Activated naive CD8-positive, alpha-beta T cell treated with anti-CD3 and anti-CD28 coated beads, Interleukin-2, amount 10 ng/mL, durations not matched to agents 7 days and 5 days (primary cell): ENCODE data around the gene OSBPL5. TPM values are rescaled to one million over a fixed set of nuclear protein-coding genes. Genes with fewer than 3 reads are reported as not detected.
"Not testable (repeated sequence)": the region's sequence is repeated elsewhere in the genome, so short reads cannot be mapped to it uniquely, and the experiment has no call there.

Experiments
- ATAC-seq: fragments of 150-1000 bp; cut with Tn5 transposase; one replicate; pipeline ENCODE4 v1.10.0; 2021; ENCODE audit warnings: low read depth, moderate library complexity
- POLR2A ChIA-PET: fragments of 350-600 bp; sonication (Branson Sonifier 250); formaldehyde crosslinking; loops from one replicate; lab custom pipeline; 2021; ENCODE audit warnings: antibody characterized with exemption; lab: Charles Lee
- DNase-seq: peaks from one replicate; pipeline ENCODE4 v3.0.0; 2021
- H3K27ac Mint-ChIP-seq: one replicate; pipeline ENCODE4 v1.8.0; 2022; ENCODE audit warnings: mild to moderate bottlenecking, mixed read lengths
- H3K27me3 Mint-ChIP-seq: one replicate; pipeline ENCODE4 v1.8.0; 2022; ENCODE audit warnings: mild to moderate bottlenecking, moderate library complexity, mixed read lengths
- H3K36me3 Mint-ChIP-seq: one replicate; pipeline ENCODE4 v1.8.0; 2021; ENCODE audit warnings: mild to moderate bottlenecking, mixed read lengths
- H3K4me1 Mint-ChIP-seq: one replicate; pipeline ENCODE4 v1.8.0; 2021; ENCODE audit warnings: mixed read lengths
- H3K4me3 Mint-ChIP-seq: one replicate; pipeline ENCODE4 v1.8.0; 2022; ENCODE audit warnings: mild to moderate bottlenecking, moderate library complexity, mixed read lengths
- H3K9me3 Mint-ChIP-seq: one replicate; pipeline ENCODE4 v1.8.0; 2021; ENCODE audit warnings: mixed read lengths
- total RNA-seq, 2 experiments: library from RNA; stranded (reverse); gene quantifications; one replicate each; pipeline ENCODE4 v1.2.3, GENCODE V29; 2021

Gene OSBPL5
- total RNA-seq, 2 experiments from 2014 or later = 13.0 to 13.2 TPM

DNA sequence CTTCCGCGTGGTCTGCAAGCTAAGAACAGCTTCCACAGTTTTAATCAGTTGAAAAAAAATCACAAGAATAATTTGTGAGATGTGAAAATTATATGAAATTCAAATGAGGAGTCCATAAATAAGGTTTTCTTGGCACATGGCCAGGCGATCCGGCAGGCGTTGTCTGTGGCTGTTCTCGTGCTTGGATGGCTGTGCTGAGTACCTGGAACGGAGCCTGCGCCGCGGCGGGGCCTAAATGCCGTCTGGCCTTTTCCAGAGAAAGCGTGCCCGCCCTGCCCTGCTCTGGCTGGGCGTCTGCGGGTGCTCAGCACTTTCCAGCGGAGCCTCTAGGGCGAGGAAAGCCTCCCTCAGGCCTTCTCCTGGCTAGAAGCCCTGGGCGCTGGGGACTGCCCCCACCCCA is 41.8 kb downstream of the OSBPL5 start:
- H3K27ac Mint-ChIP-seq = no peak overlapping the region
- POLR2A ChIA-PET = no interaction called here
- H3K27me3 Mint-ChIP-seq = no peaks in the 10 kb centered on the region
- no peaks in the 10 kb centered on the region for H3K36me3 Mint-ChIP-seq
- no peaks in the 10 kb centered on the region for H3K9me3 Mint-ChIP-seq
- H3K4me3 Mint-ChIP-seq = no peak overlapping the region
- H3K4me1 Mint-ChIP-seq = peaks cover 1% of the 10 kb centered on the region
- ATAC-seq (no peak), DNase-seq (no peak)

DNA sequence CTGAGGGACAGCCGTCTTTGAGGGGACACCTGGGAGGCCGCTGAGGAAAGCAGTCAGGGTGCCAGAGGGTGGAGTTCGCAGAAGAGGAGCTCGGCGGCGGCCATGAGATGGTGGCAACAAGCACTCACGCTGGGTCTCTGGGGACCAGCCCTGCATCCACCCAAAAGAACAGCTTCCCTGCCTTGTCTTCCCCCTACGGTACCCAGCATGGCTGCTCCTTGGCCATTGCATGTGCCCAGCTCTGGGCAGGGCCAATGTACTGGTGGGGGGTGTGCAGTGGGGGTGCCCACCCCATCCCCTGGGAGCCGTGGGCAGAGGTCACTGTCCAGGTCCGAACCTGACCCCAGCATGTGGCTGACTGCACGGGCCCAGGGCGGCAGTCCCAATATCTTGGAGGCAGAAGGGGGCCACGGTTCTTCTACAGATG is 42.3 kb downstream of the OSBPL5 start:
- peaks cover 1% of the 10 kb centered on the region for H3K4me1 Mint-ChIP-seq
- no peaks in the 10 kb centered on the region for H3K9me3 Mint-ChIP-seq
- H3K4me3 Mint-ChIP-seq = no peak overlapping the region
- POLR2A ChIA-PET = no interaction called here
- peaks cover 2% of the 10 kb centered on the region for H3K36me3 Mint-ChIP-seq
- H3K27me3 Mint-ChIP-seq = no peaks in the 10 kb centered on the region
- H3K27ac Mint-ChIP-seq = no peak overlapping the region
- ATAC-seq = no peak
- no peak for DNase-seq

- DNase-seq = no peak
- Mint-ChIP-seq H3K27ac (no peak overlapping the region), H3K27me3 (no peaks in the 10 kb centered on the region), H3K4me3 (no peak overlapping the region), H3K4me1 (peaks cover 1% of the 10 kb centered on the region), H3K9me3 (no peaks in the 10 kb centered on the region), H3K36me3 (peaks cover 6% of the 10 kb centered on the region)
- no peak for ATAC-seq
- POLR2A ChIA-PET = no interaction called here
These were observed 43.0 kb downstream of the OSBPL5 start for GRCh38 chr11:3121931-3122774.

DNA sequence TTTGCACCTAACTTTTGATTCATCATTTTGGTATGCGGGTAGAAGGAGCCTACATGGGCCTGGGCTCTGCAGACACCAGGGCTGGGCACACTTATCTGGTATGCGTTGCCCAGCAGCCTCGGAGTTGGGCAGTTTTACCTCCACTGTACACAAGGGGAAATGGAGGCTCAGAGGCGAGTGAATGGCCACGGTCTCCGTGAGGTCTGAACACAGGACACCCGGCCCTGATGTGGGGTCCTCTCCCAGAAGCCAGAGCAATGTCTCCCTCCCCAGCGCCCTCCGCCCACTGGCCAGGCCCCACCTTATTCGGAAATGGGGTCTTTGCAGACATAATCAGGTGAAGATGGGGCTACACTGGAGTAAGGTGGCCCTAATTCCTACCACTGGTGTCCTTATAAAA is 43.7 kb downstream of the OSBPL5 start:
- H3K27ac Mint-ChIP-seq = no peak overlapping the region
- no peak overlapping the region for H3K4me3 Mint-ChIP-seq
- POLR2A ChIA-PET = no interaction called here

GRCh38 chr11:3120071-3120792 is 44.9 kb downstream of the OSBPL5 start:
- no peaks in the 10 kb centered on the region for H3K27me3 Mint-ChIP-seq
- H3K4me3 Mint-ChIP-seq = no peak overlapping the region
- H3K4me1 Mint-ChIP-seq = peaks cover 1% of the 10 kb centered on the region
- ATAC-seq = no peak
- no peak overlapping the region for H3K27ac Mint-ChIP-seq
- peaks cover 5% of the 10 kb centered on the region for H3K9me3 Mint-ChIP-seq
- peaks cover 13% of the 10 kb centered on the region for H3K36me3 Mint-ChIP-seq
- DNase-seq = no peak
- POLR2A ChIA-PET = no interaction called here

More for the DNA sequence above, 43.7 kb downstream of the OSBPL5 start:
- H3K4me1 Mint-ChIP-seq = peaks cover 1% of the 10 kb centered on the region
- no peaks in the 10 kb centered on the region for H3K27me3 Mint-ChIP-seq
- ATAC-seq = no peak
- H3K36me3 Mint-ChIP-seq = peaks cover 7% of the 10 kb centered on the region
- no peak for DNase-seq
- no peaks in the 10 kb centered on the region for H3K9me3 Mint-ChIP-seq

DNA sequence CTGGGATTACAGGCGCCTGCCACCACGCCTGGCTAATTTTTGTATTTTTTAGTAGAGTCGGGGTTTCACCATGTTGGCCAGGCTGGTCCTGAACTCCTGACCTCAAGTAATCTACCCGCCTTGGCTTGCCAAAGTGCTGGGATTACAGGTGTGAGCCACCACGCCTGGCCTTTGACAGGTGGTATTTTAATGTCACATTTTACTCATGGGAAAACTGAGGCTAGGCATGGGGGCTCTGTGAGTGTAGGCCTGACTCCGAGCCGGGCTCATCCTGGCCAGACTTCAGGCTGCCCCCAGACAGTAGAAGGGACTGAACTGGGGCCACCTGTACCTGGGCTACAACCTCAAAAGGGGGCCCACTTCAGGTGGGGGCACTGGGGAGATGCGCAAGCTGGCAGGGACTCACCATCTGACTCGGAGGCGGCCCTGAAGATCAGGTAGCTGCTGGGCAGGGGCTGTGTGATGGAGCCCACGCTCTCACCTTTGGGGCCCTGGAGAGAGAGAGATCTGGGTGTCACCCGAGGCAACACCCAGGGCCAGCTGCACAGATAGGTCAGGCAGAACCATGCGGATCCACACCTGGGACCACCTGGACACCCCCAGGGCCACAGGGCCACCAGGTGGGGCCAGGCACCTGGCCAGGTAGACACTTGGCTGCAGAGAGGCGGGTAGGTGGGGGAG is 45.8 kb downstream of the OSBPL5 start:
- Mint-ChIP-seq H3K27me3 (no peaks in the 10 kb centered on the region), H3K36me3 (peaks cover 16% of the 10 kb centered on the region), H3K4me1 (no peaks in the 10 kb centered on the region), H3K27ac (no peak overlapping the region), H3K4me3 (no peak overlapping the region), H3K9me3 (peaks cover 8% of the 10 kb centered on the region)
- POLR2A ChIA-PET = no interaction called here
- no peak for ATAC-seq
- no peak for DNase-seq

DNA sequence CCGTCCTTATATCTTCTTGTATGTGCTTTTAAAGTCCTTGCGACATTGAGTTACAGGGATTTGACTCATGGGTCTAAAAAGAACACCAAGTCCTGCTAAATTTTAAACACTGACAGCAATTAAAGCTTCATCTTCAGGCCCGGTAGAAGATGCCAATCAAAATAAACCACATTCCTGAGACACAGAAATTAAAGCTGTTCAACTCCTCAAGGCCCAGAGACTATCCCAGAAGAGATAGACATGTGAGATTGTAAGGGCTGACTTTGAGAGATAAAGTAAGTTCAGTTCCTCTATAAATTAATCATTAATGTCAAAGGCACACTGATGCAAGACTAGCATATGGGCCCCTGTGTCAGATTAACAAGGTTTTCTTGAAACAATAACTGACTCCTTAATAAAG is 49.8 kb downstream of the OSBPL5 start:
- Mint-ChIP-seq H3K4me3 (no peak overlapping the region), H3K27me3 (no peaks in the 10 kb centered on the region), H3K27ac (no peak overlapping the region), H3K9me3 (peaks cover 10% of the 10 kb centered on the region), H3K36me3 (peaks cover 22% of the 10 kb centered on the region), H3K4me1 (no peaks in the 10 kb centered on the region)
- POLR2A ChIA-PET = no interaction called here
- ATAC-seq = no peak
- DNase-seq = no peak

DNA sequence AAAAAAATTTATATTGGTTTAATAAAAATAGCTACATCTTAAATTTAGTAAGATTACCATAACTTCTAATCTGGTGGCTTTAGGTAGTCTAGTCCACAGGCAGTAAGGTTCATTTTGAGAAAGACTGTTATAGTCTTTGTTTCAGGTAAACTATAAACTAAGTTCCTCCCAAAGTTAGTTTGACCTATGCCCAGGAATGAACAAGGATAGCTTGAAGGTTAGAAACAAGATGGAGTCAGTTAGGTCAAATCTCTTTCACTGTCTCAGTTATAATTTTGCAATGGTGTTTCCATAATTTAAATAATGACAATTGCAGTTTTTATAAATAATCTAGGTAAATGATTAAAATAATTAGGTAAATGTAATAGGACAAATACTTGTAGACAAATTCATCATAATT is 51.4 kb downstream of the OSBPL5 start:
- ATAC-seq, H3K27me3 Mint-ChIP-seq, H3K4me3 Mint-ChIP-seq, H3K9me3 Mint-ChIP-seq, POLR2A ChIA-PET, DNase-seq, H3K27ac Mint-ChIP-seq, H3K4me1 Mint-ChIP-seq: not testable (repeated sequence)
- peaks cover 22% of the 10 kb centered on the region for H3K36me3 Mint-ChIP-seq

- H3K27me3 Mint-ChIP-seq = no peaks in the 10 kb centered on the region
- H3K4me3 Mint-ChIP-seq = no peak overlapping the region
- H3K4me1 Mint-ChIP-seq = peaks cover 4% of the 10 kb centered on the region
- peaks cover 16% of the 10 kb centered on the region for H3K36me3 Mint-ChIP-seq
- POLR2A ChIA-PET = no interaction called here
- ATAC-seq (no peak), DNase-seq (no peak)
- H3K9me3 Mint-ChIP-seq = peaks cover 10% of the 10 kb centered on the region
- H3K27ac Mint-ChIP-seq = no peak overlapping the region
These were observed 53.0 kb downstream of the OSBPL5 start for GRCh38 chr11:3111919-3112690.

DNA sequence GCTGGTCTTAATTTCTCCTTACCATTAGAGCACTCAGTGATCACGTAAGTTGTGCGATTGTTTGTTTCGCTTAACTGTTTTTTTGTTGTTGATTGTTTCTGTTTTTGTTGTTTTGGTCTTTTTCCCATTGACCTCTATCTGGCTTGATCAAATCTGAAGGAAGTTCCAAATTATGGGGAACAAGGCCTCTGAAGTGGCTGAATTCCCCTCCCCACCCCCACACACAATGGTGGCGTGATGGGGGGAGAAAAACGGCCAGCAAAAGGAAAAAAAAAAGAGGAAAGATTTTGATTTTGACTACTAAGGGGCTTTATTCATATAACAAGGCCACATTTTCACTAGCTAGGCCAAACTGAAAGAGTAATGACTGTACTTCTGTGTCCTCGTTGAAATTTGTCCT is 53.6 kb downstream of the OSBPL5 start:
- no peak for ATAC-seq
- H3K9me3 Mint-ChIP-seq = peaks cover 10% of the 10 kb centered on the region
- peaks cover 4% of the 10 kb centered on the region for H3K4me1 Mint-ChIP-seq
- POLR2A ChIA-PET = no interaction called here
- no peak for DNase-seq
- H3K27ac Mint-ChIP-seq = no peak overlapping the region
- H3K4me3 Mint-ChIP-seq = no peak overlapping the region
- H3K36me3 Mint-ChIP-seq = peaks cover 15% of the 10 kb centered on the region
- H3K27me3 Mint-ChIP-seq = no peaks in the 10 kb centered on the region

DNA sequence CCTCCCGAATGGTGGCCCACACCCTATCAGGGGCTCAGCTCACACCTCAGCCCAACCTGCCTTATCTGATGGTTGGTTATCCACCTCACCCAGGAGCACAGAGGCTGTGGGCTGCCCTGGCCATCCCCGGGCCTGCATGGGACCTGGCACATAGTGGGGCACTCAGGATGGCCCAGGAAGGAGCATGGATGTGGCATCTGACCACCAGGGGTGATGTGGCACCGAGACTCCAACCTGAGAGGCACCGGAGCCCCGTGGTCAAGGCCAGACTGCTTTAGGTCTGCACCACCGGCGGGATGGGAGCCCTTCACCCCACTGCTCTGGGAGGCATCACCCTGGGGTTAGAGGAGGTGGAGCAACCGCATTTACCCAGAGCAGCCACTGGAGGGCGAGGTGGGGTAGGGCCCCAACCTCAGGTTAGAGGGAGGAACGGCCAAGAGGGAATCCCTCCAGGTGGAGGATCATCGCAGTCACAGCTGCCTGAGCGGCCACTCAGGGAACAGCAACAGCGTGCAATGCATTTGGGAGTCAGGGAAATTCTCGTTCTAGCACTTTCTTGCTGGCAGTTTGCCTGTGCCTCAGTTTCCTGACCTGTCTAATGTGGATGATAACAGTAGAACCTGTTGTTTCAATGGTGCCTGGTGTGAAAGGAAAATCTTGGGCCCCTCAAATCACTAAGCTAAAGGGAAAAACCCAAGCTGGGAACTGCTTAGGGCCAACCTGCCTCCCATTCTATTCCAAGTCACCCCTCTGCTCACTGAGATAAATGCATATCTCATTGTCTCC is 55.0 kb downstream of the OSBPL5 start:
- ATAC-seq = peak; percentile 79
- H3K9me3 Mint-ChIP-seq = peaks cover 4% of the 10 kb centered on the region
- H3K4me1 Mint-ChIP-seq = peaks cover 4% of the 10 kb centered on the region
- no peak overlapping the region for H3K4me3 Mint-ChIP-seq
- H3K27me3 Mint-ChIP-seq = no peaks in the 10 kb centered on the region
- DNase-seq = peak; percentile 65
- peaks cover 8% of the 10 kb centered on the region for H3K36me3 Mint-ChIP-seq
- POLR2A ChIA-PET = no interaction called here
- H3K27ac Mint-ChIP-seq = no peak overlapping the region

GRCh38 chr11:3109434-3109833 is 55.7 kb downstream of the OSBPL5 start:
- peaks cover 4% of the 10 kb centered on the region for H3K4me1 Mint-ChIP-seq
- H3K4me3 Mint-ChIP-seq = no peak overlapping the region
- POLR2A ChIA-PET = no interaction called here
- ATAC-seq (no peak), DNase-seq (no peak)
- peaks cover 2% of the 10 kb centered on the region for H3K9me3 Mint-ChIP-seq
- no peak overlapping the region for H3K27ac Mint-ChIP-seq
- no peaks in the 10 kb centered on the region for H3K27me3 Mint-ChIP-seq
- H3K36me3 Mint-ChIP-seq = peaks cover 6% of the 10 kb centered on the region
